IMR-90 (cell line): ENCODE results near the gene NT5E. TPM values are rescaled to one million over a fixed set of nuclear protein-coding genes. Genes with fewer than 3 reads are reported as not detected.
"Not testable (repeated sequence)": the region's sequence is repeated elsewhere in the genome, so short reads cannot be mapped to it uniquely, and the experiment has no call there.

Source experiments
- ATAC-seq: fragments of 200-7000 bp; cut with Tn5 transposase; 2 replicates; pipeline ENCODE4 v1.9.1; 2020; ENCODE audit warnings: low read depth, mild to moderate bottlenecking, moderate library complexity
- BruUV-seq: library from RNA; stranded (reverse); fragments of 400-500 nt; replicated peaks from 2 replicates; lab custom pipeline; 2021; lab: Mats Ljungman, UMichigan
- CTCF ChIA-PET: fragments of 300-600 bp; formaldehyde crosslinking; extraction: SDS; loops from one replicate; lab custom pipeline; 2021; ENCODE audit warnings: antibody characterized with exemption; lab: Yijun Ruan, JAX
- POLR2A ChIA-PET: fragments of 300-600 bp; sonication (Branson Sonifier 250); formaldehyde crosslinking; loops from one replicate; lab custom pipeline; 2022; ENCODE audit warnings: antibody characterized with exemption; ENCODE audit not compliant: unreplicated experiment; lab: Charles Lee
- DNase-seq: peaks from one replicate; pipeline ENCODE4 v3.0.0; 2013
- H2AFZ ChIP-seq: replicated peaks from 2 replicates; pipeline ENCODE3; 2013; ENCODE audit warnings: low read length, mild to moderate bottlenecking; ENCODE audit not compliant: poor library complexity
- H2AK5ac ChIP-seq: 2 replicates; pipeline ENCODE4 v1.6.1; 2013; ENCODE audit warnings: low read depth, low read length, inconsistent platforms
- H2AK9ac ChIP-seq: replicated peaks from 2 replicates; pipeline ENCODE3; 2013; ENCODE audit warnings: mild to moderate bottlenecking, low read depth, low read length, moderate library complexity; ENCODE audit not compliant: poor library complexity
- H2BK120ac ChIP-seq: 2 replicates; pipeline ENCODE4 v1.6.1; 2013; ENCODE audit warnings: low read depth, low read length, inconsistent platforms
- H2BK15ac ChIP-seq: 3 replicates; pipeline ENCODE4 v1.6.1; 2013; ENCODE audit warnings: low read depth, low read length, inconsistent platforms
- H2BK20ac ChIP-seq: 2 replicates; pipeline ENCODE4 v1.6.1; 2013; ENCODE audit warnings: low read depth, mild to moderate bottlenecking, inconsistent platforms, low read length, moderate library complexity
- H2BK5ac ChIP-seq: 2 replicates; pipeline ENCODE4 v1.6.1; 2013; ENCODE audit warnings: mild to moderate bottlenecking, low read depth, low read length, inconsistent platforms; ENCODE audit not compliant: poor library complexity, severe bottlenecking
- H3K14ac ChIP-seq: replicated peaks from 2 replicates; pipeline ENCODE4 v1.6.1; 2013; ENCODE audit warnings: low read depth, low read length, inconsistent platforms
- H3K18ac ChIP-seq: 2 replicates; pipeline ENCODE4 v1.6.1; 2013; ENCODE audit warnings: low read depth, low read length, control low read depth
- H3K23ac ChIP-seq: 2 replicates; pipeline ENCODE4 v1.6.1; 2013; ENCODE audit warnings: low read depth, low read length, inconsistent platforms
- H3K27ac ChIP-seq: 2 replicates; pipeline ENCODE4 v1.5.1; 2013; ENCODE audit warnings: mild to moderate bottlenecking, control low read depth, low read length; ENCODE audit not compliant: insufficient read depth
- H3K27me3 ChIP-seq: 2 replicates; pipeline ENCODE4 v1.6.1; 2013; ENCODE audit warnings: low read length; ENCODE audit not compliant: control insufficient read depth, insufficient read depth
- H3K36me3 ChIP-seq: 2 replicates; pipeline ENCODE4 v1.6.1; 2013; ENCODE audit warnings: low read length, mixed read lengths; ENCODE audit not compliant: control insufficient read depth, insufficient read depth
- H3K4ac ChIP-seq: 2 replicates; pipeline ENCODE4 v1.6.1; 2013; ENCODE audit warnings: low read depth, low read length, inconsistent platforms
- H3K4me1 ChIP-seq: 2 replicates; pipeline ENCODE4 v1.6.1; 2013; ENCODE audit warnings: low read length, mixed read lengths; ENCODE audit not compliant: control insufficient read depth, insufficient read depth
- H3K4me2 ChIP-seq: 2 replicates; pipeline ENCODE4 v1.6.1; 2013; ENCODE audit warnings: low read depth, mild to moderate bottlenecking, control low read depth, low read length, moderate library complexity
- H3K4me3 ChIP-seq: 2 replicates; pipeline ENCODE4 v1.5.1; 2013; ENCODE audit warnings: low read depth, mild to moderate bottlenecking, control low read depth, low read length, moderate library complexity; ENCODE audit not compliant: insufficient read depth
- H3K56ac ChIP-seq: 2 replicates; pipeline ENCODE4 v1.6.1; 2013; ENCODE audit warnings: low read length, inconsistent platforms; ENCODE audit not compliant: insufficient read depth; ENCODE audit errors: extremely low read depth
- H3K79me1 ChIP-seq, 2 experiments: 2 replicates each; pipeline ENCODE4 v1.6.1; 2013; ENCODE audit warnings: low read length in 2 of 2, inconsistent platforms in 1 of 2, low read depth in 1 of 2
- H3K9ac ChIP-seq: 2 replicates; pipeline ENCODE4 v1.6.1; 2013; ENCODE audit warnings: low read depth, low read length, control low read depth
- H3K9me1 ChIP-seq: 2 replicates; pipeline ENCODE4 v1.6.1; 2013; ENCODE audit warnings: low read length, inconsistent platforms; ENCODE audit not compliant: insufficient read depth
- H3K9me3 ChIP-seq: 2 replicates; pipeline ENCODE4 v1.6.1; 2013; ENCODE audit warnings: low read length; ENCODE audit not compliant: control insufficient read depth, insufficient read depth
- H4K20me1 ChIP-seq: 2 replicates; pipeline ENCODE4 v1.6.1; 2013; ENCODE audit warnings: low read length, inconsistent platforms; ENCODE audit not compliant: insufficient read depth
- H4K5ac ChIP-seq: 2 replicates; pipeline ENCODE4 v1.6.1; 2013; ENCODE audit warnings: mild to moderate bottlenecking, low read depth, low read length, control low read depth
- H4K8ac ChIP-seq, 2 experiments: 2 replicates each; pipeline ENCODE4 v1.6.1; 2013; ENCODE audit warnings: low read depth in 2 of 2, low read length in 2 of 2, control low read depth in 1 of 2, inconsistent platforms in 1 of 2
- H4K91ac ChIP-seq: 2 replicates; pipeline ENCODE4 v1.6.1; 2013; ENCODE audit warnings: low read depth, low read length, inconsistent platforms; ENCODE audit not compliant: insufficient read depth
- CEBPB ChIP-seq: IDR thresholded peaks from 2 replicates; pipeline ENCODE4 v1.6.1; 2012; ENCODE audit warnings: low read depth, low read length, improper control_type of control experiment
- RFX5 ChIP-seq: IDR thresholded peaks from 2 replicates; pipeline ENCODE4 v1.8.0; 2012; ENCODE audit warnings: low read depth, mild to moderate bottlenecking, low read length, moderate library complexity
- WGBS, 2 experiments: methylation state at CpG; one replicate each; pipeline versions ENCODE4 v1.1.5 to v1.1.7; 2013; ENCODE audit warnings: missing lambda C conversion rate in 2 of 2; ENCODE audit not compliant: insufficient read length in 1 of 2; ENCODE audit errors: extremely low coverage in 2 of 2; 5-methylcytosine and 5-hydroxymethylcytosine counted together
- dilution Hi-C: fragments of 300-500 bp; cut with HindIII; formaldehyde crosslinking; loops from one replicate; pipeline ENCODE4 v1.14.3; 2018; ENCODE audit warnings: low sequenced_read_pairs; ENCODE audit not compliant: unreplicated experiment
- in situ Hi-C: fragments of 300-500 bp; cut with MboI; formaldehyde crosslinking; loops from 3 replicates; pipeline ENCODE4 v1.14.3; 2019; ENCODE audit warnings: low sequenced_read_pairs, inconsistent platforms, mixed read lengths
- intact Hi-C: fragments of 100-400 bp; cut with micrococcal nuclease; formaldehyde crosslinking; loops from 2 replicates; pipeline ENCODE4 v1.10.0; 2022
- polyA plus RNA-seq, 3 experiments: library from polyadenylated mRNA; depleted of rRNA; stranded (reverse); fragments of >200 nt; gene quantifications; 2 replicates each; pipeline ENCODE4 v1.2.3, GENCODE V29; 2012; ENCODE audit warnings: low replicate concordance in 1 of 3
- total RNA-seq: library from RNA; depleted of rRNA; stranded (reverse); fragments of >200 nt; gene quantifications from 2 replicates; pipeline ENCODE4 v1.2.3, GENCODE V29; 2012

Gene NT5E
- total and polyA plus RNA-seq, 2 of the 4 experiments (the other 2 are of a cell fraction), result 153 to 280 TPM

GRCh38 chr6:85403331-85404015 is 46.4 kb upstream of the NT5E start (continued):
- no peak for TF ChIP-seq CEBPB
- no peak for TF ChIP-seq RFX5

DNA sequence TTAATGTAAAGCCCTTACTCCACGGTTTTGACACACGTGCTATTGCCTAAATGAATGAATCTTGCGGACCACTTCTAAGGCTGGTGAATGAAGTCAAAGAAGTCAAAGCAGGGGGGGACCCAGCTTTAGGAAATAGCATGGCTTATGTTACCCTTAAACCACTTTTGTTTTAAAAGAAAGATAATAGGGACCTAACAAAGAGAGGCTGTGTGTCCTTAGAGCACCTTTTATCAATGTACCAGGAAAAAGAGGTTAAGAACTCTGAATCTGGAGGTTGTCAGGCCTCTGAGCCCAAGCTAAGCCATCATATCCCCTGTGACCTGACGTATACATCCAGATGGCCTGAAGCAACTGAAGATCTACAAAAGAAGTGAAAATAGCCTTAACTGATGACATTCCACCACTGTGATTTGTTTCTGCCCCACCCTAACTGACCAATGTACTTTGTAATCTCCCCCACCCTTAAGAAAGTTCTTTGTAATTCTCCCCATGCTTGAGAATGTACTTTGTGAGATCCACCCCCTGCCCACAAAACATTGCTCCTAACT is 45.8 kb upstream of the NT5E start:
- in situ Hi-C loops, H4K20me1 ChIP-seq, H3K27me3 ChIP-seq, H3K36me3 ChIP-seq, H2AFZ ChIP-seq, H3K4me3 ChIP-seq, DNase-seq, H3K9me3 ChIP-seq, ATAC-seq, BruUV-seq, dilution Hi-C loops: not testable (repeated sequence)
- Histone ChIP-seq H3K4me2 (peak overlapping the region; percentile 87), H3K23ac (peak overlapping the region; percentile 99), H3K14ac (peak overlapping the region; percentile 89), H4K91ac (peak overlapping the region; percentile 98), H2BK15ac (peak overlapping the region; percentile 95), H3K9me1 (peaks cover 31% of the 10 kb centered on the region), H2AK5ac (peak overlapping the region; percentile 97), H4K5ac (peak overlapping the region; percentile 91), H2BK120ac (peak overlapping the region; percentile 100), H3K79me1 (peaks cover 11 to 29% of the 10 kb centered on the region in 2 experiments; a peak in 3 of 4 replicates), H3K27ac (peak overlapping the region; percentile 95), H3K4ac (peak overlapping the region; percentile 97), H3K9ac (peak overlapping the region; percentile 62), H3K56ac (peak overlapping the region; percentile 93), H2BK5ac (peak overlapping the region; percentile 100), H3K18ac (peak overlapping the region; percentile 99), H2BK20ac (peak overlapping the region; percentile 99), H4K8ac (peak overlapping the region; percentile 74 to 94), H3K4me1 (peaks cover 44% of the 10 kb centered on the region), H2AK9ac (peak overlapping the region; percentile 93)
- POLR2A ChIA-PET, result interaction anchor here (1.5 to 3.4 kb wide), 2 partner anchors 13 to 47 kb away, joined by 6 to 40 read pairs; partner anchors contain the start of gene NT5E
- 69% methylated on average over 3 of the region's 4 CpGs; no CpG with 5 or more reads in 1 of the 2 experiments for WGBS, 2 experiments
- intact Hi-C loops, result loop anchor here (1.0 to 2.0 kb wide), 3 partner anchors 43 to 79 kb away; no protein-coding TSS in a partner anchor
- CTCF ChIA-PET, result interaction anchor here (0.9 to 1.4 kb wide), 2 partner anchors 10 to 79 kb away, joined by 3 to 4 read pairs; no protein-coding TSS in a partner anchor
